AG04450 (cell line): ENCODE results near the gene CHRM2. TPM values are rescaled to one million over a fixed set of nuclear protein-coding genes. Genes with fewer than 3 reads are reported as not detected.

Source experiments
- CTCF ChIA-PET: fragments of 300-600, 350-600 bp; formaldehyde crosslinking; extraction: SDS; loops from one replicate; lab custom pipeline; 2022; ENCODE audit warnings: antibody characterized with exemption, inconsistent platforms; lab: Charles Lee
- POLR2A ChIA-PET: fragments of 350-600 bp; formaldehyde crosslinking; extraction: SDS; loops from one replicate; lab custom pipeline; 2021; ENCODE audit warnings: antibody characterized with exemption, inconsistent platforms; lab: Yijun Ruan, JAX
- DNase-seq: peaks from one replicate; pipeline ENCODE4 v3.0.0-alpha.2; 2011; ENCODE audit warnings: low read depth, low spot score
- H3K27ac ChIP-seq: one replicate; pipeline ENCODE4 v1.5.1; 2012; ENCODE audit warnings: low read depth, low read length, control low read depth
- H3K27me3 ChIP-seq: one replicate; pipeline ENCODE4 v1.6.0; 2012; ENCODE audit warnings: low read length; ENCODE audit not compliant: control insufficient read depth, insufficient read depth
- H3K4me3 ChIP-seq: 2 replicates; pipeline ENCODE4 v1.5.1; 2011; ENCODE audit warnings: mild to moderate bottlenecking, low read depth, low read length, control low read depth
- H3K9me3 ChIP-seq: 2 replicates; pipeline ENCODE4 v1.5.1; 2012; ENCODE audit warnings: low read length; ENCODE audit not compliant: control insufficient read depth, insufficient read depth
- polyA plus RNA-seq: library from polyadenylated mRNA; depleted of rRNA; stranded (reverse); fragments of >200 nt; gene quantifications from 2 replicates; pipeline ENCODE4 v1.2.3, GENCODE V29; 2011
- TF ChIP-seq, protein P1 (sequence below): IDR thresholded peaks from 2 replicates; pipeline ENCODE4 v1.5.1; 2011; ENCODE audit warnings: low read depth, low read length, control low read depth, inconsistent platforms

The CHRM2 gene
- polyA plus RNA-seq, 1 experiment: 85.6 TPM

DNA sequence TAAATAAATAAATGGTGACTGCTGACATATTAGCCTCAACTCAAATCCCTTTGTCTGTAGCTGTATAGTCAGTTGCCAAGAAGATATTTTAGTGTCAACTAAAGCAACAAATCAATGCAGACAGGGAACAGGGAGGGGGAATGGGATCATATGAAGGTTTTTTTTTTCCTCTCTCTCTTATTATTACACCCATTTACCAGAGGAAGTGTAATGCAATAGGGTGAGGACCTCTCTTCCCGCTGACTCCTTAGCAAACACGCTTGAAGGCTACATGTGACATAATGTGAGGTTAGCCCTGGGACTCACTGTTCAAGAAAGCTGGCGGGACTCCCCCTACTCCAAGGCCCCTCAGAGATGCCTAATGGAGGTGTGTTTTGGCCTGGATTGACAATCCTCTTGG is 88.2 kb downstream of the CHRM2 start:
- Histone ChIP-seq H3K27ac (peak overlapping the region; percentile 72), H3K27me3 (no peaks in the 10 kb centered on the region), H3K9me3 (no peaks in the 10 kb centered on the region), H3K4me3 (no peak overlapping the region)
- TF ChIP-seq, protein P1, sequence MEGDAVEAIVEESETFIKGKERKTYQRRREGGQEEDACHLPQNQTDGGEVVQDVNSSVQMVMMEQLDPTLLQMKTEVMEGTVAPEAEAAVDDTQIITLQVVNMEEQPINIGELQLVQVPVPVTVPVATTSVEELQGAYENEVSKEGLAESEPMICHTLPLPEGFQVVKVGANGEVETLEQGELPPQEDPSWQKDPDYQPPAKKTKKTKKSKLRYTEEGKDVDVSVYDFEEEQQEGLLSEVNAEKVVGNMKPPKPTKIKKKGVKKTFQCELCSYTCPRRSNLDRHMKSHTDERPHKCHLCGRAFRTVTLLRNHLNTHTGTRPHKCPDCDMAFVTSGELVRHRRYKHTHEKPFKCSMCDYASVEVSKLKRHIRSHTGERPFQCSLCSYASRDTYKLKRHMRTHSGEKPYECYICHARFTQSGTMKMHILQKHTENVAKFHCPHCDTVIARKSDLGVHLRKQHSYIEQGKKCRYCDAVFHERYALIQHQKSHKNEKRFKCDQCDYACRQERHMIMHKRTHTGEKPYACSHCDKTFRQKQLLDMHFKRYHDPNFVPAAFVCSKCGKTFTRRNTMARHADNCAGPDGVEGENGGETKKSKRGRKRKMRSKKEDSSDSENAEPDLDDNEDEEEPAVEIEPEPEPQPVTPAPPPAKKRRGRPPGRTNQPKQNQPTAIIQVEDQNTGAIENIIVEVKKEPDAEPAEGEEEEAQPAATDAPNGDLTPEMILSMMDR: no peak
- DNase-seq: no peak
- ChIA-PET CTCF (interaction anchor here (0.7 to 1.0 kb wide), 3 partner anchors 82 to 635 kb away, joined by 3 to 4 read pairs (median 3); no protein-coding TSS in a partner anchor), POLR2A (interaction anchor here (0.7 kb wide), 1 partner anchor 41 kb away, joined by 3 read pairs; no protein-coding TSS in a partner anchor)

DNA sequence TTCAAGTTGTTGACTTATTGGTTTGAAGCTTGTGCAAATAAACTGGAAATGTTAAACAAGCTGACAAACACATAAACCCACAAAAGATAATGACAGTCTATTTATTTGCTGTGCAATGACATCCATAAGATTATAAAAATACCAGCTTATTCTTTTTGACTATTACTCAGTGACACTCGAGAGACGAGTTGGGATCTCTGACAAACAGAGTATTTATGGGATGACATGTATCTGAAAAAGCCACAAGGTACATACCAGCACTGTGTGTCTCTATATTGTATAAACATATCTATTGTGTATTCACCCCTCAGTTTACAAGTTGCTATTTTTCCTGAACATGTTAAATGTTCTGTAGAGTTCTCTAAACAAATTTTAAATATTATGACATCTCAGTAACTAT is 88.9 kb downstream of the CHRM2 start:
- POLR2A ChIA-PET: interaction anchor here (0.7 to 1.3 kb wide), 3 partner anchors 48 to 1199 kb away, joined by 3 to 12 read pairs (median 3); partner anchors contain the start of gene PTN
- CTCF ChIA-PET: interaction anchor here (0.7 to 1.3 kb wide), 4 partner anchors 83 to 635 kb away, joined by 3 to 5 read pairs (median 4); no protein-coding TSS in a partner anchor

DNA sequence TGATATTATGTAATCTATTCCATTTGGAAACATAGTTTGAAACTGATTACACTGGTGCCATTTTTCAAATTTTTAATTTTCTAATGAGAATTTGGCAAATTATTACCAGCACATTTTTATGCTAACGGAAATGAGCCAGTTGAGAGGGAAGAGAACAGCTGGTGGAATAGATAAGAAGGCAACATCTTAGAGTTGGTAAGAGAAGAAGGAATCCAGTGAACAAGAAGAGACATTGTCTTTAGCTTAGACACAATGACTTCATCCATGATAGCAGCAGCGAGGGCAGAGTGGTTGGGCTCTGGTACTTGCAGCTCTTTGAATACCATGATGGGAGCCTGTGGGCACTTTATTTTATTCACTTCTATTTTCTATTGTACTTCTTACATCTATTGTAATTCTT is 89.6 kb downstream of the CHRM2 start:
- no peak for DNase-seq
- ChIA-PET POLR2A (interaction anchor here (0.5 to 1.3 kb wide), 4 partner anchors 48 to 1199 kb away, joined by 3 to 12 read pairs (median 4); partner anchors contain the start of gene PTN), CTCF (interaction anchor here (1.0 to 1.3 kb wide), 2 partner anchors 496 to 634 kb away, joined by 3 to 5 read pairs; no protein-coding TSS in a partner anchor)
- Histone ChIP-seq H3K4me3 (no peak overlapping the region), H3K27me3 (no peaks in the 10 kb centered on the region), H3K9me3 (no peaks in the 10 kb centered on the region), H3K27ac (peak overlapping the region; percentile 40)
- TF ChIP-seq, protein P1: no peak

More for the DNA sequence above, 88.9 kb downstream of the CHRM2 start:
- Histone ChIP-seq H3K9me3 (no peaks in the 10 kb centered on the region), H3K4me3 (no peak overlapping the region), H3K27ac (no peak overlapping the region), H3K27me3 (no peaks in the 10 kb centered on the region)
- TF ChIP-seq, protein P1: no peak
- DNase-seq: no peak

DNA sequence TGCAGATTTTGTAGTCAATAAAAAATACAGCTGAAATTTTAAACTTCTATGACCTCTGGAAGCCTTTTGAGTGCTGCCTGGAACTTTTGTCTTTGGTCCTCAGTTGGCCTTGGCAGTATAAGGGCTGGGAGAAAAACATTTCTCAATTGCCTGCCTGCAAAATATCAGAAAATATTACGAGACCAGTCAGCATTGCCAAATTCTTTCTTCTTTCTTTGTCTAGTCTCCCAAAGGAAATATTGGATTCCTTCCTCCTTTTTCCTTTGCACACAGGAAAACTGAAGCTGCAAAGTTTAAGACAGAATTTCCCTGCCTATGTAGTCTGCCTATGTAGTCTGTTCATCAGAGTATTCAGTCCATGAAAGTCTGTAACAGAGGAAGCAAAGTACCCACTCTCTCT is 95.9 kb downstream of the CHRM2 start:
- TF ChIP-seq, protein P1: no peak
- DNase-seq: no peak
- no peak overlapping the region for H3K4me3 ChIP-seq
- no peak overlapping the region for H3K27ac ChIP-seq
- CTCF ChIA-PET: interaction anchor here (1.1 to 1.4 kb wide), 2 partner anchors 32 to 491 kb away, joined by 3 read pairs; no protein-coding TSS in a partner anchor
- no peaks in the 10 kb centered on the region for H3K27me3 ChIP-seq
- H3K9me3 ChIP-seq: no peaks in the 10 kb centered on the region
- POLR2A ChIA-PET: no interaction called here

DNA sequence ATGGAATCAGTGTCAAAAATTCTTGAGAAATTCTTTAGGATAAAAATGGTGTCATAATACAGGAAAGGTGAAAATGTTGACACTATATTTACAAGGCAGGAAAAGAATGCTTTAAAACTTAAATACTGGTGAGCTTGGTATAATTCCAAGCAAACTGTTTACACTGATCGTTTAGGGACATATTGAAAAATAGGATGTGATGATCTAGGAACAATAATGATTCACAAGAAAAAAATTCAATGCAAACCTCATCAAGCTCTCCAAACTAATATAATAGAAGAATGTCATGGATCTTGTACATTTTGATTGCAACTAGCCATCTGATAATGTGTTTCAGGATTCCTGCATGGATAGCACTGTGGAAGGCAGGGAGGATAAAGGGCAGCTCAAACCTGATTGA is 98.4 kb downstream of the CHRM2 start:
- DNase-seq: no peak
- Histone ChIP-seq H3K4me3 (no peak overlapping the region), H3K9me3 (no peaks in the 10 kb centered on the region), H3K27ac (no peak overlapping the region), H3K27me3 (no peaks in the 10 kb centered on the region)
- TF ChIP-seq, protein P1: no peak
- CTCF ChIA-PET: interaction anchor here (1.0 kb wide), 1 partner anchor 92 kb away, joined by 4 read pairs; no protein-coding TSS in a partner anchor
- POLR2A ChIA-PET: no interaction called here
